GM18870 (cell line): ENCODE data around the gene MYLK.
A peak's percentile ranks its signal among the peaks of the same experiment; 100 is the strongest.

Source experiments
- ATAC-seq: cut with Tn5 transposase; IDR thresholded peaks from one replicate; pipeline ENCODE4 v1.9.1; 2021; ENCODE audit warnings: moderate library complexity; ENCODE audit not compliant: unreplicated experiment

The MYLK gene

DNA sequence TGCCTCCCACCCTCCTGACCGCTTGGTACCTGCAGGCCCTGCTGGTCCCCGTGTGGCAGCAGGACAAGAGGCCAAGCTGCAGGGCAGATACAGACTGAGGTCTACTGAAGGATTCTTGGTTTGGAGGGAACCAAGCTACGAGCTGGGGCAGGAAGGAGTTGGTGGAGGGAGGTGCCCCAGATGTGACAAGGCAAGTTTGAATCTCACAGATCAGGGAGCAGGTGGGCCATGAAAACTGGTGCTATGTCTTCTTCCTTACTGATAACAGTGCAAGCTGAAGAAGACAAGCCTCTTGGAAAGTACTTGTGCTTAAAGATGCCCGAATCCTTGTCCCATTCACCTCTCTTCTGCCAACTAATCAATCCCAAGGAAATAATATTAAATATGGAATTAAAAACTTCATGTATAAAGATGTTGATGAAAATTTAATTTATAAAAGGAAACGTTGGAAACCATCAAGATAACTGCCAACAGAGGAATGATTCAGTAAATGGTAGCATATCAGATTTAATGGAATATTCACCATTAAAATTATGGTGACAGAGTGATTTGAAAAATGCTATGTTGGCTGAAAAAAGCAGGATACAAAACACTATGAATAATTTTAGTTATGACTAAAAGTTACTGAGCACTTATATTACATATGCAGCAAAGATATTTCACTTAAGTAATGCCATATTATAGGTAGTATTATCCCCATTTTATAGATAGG, 107.9 kb downstream of the MYLK start:
- ATAC-seq = no peak

DNA sequence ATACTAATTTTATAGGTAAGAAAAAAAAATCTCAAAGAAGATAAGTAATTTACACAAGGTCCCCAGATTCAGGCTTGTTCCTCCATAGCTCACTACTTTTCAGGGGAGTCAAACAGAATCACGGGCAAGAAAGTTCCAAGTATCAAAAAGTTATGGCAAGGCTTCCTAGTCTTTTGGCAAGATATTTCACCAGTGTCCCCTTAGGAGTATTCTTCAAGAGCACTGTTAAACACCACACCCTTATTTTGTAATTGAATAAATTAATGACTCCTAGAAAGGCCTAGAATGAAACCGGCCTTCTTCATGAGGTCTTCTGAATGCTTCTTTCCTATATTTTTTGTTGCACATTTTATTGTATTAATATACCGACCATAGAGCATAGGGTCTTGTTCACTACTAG, 109.7 kb downstream of the MYLK start:
- ATAC-seq = no peak

DNA sequence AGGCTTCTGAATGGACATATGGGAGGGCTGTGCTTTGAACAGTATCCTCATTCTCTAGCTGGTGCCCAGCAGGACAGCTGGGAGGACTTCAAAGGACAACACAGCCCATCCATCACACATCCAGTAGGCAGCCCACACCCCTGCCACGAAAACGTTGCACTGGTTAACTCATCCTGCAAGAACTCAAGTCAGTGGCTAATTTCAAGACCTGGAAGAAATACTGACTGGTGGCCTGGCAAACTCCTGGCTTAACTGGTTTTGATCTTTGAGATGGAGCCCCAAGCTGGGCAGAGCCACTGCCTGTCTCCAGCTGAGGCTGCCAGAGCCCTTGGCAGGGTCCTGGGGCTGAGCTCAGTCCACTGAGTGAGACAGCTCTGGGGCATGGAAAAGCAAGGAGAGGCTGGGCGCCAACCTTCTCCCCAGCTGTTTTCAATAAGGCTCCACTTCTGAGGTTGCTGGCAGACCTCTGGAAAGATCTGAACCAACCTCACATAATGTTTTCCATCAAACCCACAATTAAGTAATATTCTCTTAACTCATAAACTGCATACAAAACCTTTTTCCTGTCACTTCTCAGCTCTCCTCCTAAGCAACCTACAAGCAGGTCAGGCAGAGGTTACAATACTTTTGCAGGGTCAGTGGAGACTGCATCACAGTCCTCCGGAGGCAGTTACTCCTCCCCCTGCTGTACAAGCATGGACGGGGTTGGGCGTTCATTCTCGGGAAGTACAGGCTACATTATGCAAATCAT, 110.3 kb downstream of the MYLK start:
- ATAC-seq = no peak

DNA sequence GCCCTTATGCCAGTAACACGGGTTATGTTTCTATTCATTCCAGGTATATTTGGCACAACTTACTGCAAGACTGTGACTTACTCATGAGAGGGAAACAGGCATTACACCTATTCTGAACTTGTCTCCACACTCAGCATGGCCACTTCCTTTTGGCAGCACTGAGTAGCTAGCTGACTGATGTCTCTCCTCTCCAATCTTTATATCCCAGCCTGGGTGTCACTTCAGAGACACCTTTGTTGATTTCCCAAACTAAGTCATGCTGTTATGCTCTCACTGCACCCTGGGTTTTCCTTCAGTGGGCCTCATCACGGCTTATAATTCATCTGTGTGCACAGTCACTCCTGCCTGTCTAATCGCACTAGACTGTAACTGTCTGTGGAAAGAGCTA, 114.8 kb downstream of the MYLK start:
- no peak for ATAC-seq

DNA sequence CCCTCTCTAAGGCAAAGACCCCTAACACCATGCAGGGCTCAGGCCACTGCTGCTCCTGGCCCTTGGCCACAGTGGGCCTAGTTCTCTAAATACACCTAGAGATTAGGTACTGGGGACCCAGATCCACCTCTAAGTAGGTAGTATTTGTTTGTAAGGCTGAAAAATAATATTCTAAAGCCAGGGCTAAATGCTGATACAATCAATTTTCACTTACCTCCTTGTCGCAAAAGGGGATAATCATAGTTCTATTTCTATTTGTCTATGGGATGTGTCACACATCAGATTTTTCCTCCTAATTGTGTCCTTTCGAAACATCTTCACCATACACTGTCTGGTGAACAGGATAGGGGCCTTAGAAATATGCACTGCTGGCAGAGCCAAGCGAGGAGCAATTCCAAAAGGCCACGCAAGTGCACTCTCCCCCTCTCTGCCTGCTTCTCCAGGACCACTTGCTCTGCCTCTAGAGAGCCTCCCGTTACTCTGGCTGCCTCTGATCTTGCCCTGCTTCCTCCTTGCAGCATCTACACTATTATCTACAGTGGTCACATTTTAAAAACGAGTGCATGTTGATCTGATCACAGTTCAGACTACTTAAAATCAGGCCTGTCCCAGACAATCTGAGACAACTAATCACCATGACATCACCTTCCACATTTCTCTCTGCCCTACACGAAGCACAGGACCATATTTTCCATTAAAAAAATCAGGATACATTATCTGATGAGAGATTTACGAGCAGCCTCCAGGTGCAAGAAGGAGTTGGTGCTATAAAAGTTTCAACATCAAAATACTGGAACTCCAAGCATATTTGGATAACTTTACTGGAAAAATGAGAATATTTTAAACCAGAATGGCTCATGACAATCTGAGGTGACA, 115.4 kb downstream of the MYLK start:
- ATAC-seq = no peak

DNA sequence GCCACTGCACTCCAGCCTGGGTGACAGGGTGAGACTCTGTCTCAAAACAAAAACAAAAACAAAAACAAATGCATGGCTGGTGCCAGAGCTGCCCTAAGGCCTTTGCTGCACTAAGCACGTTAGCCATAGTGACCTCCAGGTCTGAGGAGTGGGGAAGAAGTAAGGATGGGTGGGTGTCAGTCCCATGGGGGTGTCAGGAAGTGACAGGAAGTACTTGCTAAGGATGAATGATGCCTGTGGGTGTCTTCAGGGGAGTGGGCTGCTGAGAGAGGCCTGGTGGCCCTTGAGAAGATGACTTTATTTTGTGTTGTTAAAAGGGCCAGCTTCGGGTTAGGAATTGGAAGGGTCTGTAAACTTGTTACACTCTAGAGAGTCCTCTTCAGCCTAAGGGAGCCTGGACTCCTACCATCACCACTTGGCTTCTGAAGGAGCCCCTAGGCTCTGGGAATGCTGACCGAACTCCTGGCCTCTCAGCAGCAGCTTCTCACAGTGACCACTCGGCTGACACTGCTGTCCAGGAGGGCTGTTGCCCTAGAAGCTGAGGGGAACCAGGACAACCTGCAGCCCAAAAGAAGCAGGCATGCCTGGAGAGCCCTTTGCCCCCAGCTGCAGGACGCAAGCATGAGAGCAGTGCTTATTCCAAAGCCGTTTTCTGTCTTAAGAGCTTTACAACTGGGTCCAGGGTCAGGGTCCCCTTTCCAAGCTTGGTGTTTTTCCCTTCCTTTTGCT, 116.4 kb downstream of the MYLK start:
- ATAC-seq = no peak

DNA sequence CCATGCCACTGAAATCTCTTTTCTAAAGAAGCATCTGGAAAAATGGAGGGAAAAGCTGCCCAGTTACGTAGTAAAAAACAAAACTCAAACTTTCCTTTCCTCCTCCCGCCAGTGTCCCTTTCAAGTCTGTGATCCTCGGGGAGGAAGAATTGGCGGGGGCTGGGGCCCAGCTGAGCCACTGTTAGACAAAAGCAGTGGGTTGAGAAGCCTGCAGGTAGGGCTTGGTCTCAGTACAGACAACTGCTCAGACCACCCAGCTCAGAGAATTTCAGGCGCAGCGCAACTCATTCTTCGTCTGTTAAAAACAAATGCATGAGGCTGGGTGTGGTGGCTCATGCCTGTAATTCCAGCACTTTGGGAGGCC, 117.1 kb downstream of the MYLK start:
- no peak for ATAC-seq

DNA sequence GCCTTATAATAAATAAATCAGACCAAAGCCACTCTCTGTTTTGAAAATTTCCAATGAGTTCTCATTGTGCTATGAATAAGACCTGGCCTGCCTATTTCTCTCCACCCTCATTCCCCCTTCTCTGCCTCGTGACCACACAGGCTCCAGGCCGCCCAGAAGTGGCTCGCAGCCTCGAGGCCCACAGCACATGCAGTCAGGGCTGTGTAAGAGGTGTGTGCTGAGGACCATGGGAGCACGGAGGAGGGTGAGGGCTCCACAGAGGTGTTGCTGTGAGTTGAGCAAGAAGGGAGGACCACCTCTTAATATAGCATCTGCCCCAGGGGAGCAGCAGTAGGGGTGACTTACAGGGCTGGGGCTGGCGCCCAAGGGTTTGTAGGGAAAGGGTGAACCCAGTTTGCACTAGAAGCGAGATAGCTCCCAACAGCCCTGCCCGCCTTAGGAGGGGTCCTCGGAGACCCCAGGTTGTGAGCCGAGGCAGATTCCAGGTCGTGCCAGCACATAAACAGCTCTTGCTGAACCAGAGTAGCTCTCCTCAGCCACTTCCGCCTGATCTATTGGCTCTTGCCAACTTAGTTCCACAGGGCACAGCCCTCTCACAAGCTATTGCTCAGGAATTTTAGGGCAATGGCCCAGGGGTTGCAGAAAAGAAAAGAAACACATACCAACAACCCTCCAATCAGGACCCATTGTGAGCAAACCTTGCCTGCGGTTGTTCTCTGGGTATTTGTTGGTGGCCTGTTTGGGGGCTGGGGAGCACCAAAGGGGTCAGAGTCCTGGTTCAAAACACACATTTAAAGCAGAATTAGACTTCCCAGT, 117.7 kb downstream of the MYLK start:
- no peak for ATAC-seq

DNA sequence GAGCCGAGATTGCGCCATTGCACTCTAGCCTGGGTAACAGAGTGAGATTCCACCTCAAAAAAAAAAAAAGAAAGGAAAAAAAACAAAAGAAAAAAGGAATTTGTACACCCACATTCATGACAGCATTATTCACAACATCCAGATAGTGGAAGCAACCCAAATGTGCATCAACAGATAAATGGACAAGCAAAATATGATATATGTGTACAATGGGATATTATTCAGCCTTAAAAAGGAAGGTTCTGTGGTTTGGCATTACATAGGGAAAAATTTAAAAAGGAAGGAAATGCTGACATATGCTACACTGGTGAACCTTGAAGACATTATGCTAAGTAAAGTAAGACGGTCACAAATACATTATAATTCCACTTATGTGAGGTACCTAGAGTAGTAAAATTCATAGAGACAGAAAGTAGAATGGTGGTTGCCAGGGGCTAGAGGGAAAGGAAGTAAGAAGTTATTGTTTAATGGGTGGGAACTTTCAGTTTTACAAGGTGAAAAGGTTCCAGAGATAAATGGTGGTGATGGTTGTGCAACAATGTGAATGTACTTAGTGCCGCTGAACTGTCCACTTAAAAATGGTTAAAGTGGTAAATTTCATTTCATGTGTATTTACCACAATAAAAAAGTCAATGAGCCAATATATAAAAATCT, 118.5 kb downstream of the MYLK start:
- peak; percentile 76 for ATAC-seq

DNA sequence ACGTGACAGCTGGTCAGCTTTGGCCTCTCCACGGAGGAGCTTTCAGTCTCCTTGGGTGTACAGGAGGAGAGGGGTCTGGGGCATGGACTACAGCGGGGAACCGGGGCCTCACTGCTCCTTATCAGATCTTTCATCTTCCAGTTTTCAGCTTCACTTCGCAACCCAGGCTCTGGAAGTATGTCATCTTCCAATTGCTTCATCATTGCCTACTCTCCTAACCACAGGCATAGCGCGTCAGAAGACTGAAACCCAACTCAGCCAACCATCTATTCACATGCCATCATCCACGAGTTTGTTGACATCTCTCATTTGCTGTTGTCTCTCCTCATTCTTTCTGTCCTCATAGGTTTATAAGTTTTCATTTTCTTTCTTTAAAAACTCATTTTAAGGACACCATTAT, 119.5 kb downstream of the MYLK start:
- no peak for ATAC-seq

DNA sequence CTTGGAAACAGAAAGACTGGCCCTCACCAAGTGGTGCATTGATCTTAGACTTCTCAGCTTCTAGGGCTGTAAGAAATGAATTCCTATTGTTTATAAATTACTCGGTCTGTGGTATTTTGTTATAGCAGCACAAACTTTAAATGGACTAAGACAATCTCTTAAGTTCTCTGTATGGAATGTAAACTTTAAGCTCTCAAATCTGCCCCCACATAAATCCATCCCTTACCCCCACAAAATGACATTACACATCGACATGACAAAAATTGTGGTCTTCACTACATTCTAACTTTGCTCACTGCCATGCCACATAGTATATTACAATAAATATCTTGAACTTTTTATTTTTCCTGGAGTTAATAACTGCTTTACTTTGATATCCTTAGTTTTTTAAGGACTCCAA, 121.3 kb downstream of the MYLK start:
- ATAC-seq = no peak

DNA sequence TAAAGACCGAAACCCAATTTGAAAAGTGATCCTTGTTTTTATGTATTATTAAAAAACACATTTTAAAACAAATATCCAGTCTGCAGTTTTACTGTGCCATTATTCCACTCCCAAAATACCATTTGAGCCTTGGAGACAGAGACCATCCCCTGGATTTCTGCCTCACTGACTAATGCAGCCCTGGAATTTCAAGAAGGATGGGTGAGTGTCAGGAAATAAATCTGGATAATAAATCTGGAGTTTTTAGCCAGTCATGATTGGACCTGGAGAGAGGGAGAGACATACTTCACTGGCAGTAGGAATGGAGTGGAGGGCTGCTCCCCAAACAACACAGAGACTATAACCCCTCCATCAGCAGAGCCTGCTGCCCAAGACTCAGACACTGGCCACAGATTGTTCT, 123.3 kb downstream of the MYLK start:
- no peak for ATAC-seq

DNA sequence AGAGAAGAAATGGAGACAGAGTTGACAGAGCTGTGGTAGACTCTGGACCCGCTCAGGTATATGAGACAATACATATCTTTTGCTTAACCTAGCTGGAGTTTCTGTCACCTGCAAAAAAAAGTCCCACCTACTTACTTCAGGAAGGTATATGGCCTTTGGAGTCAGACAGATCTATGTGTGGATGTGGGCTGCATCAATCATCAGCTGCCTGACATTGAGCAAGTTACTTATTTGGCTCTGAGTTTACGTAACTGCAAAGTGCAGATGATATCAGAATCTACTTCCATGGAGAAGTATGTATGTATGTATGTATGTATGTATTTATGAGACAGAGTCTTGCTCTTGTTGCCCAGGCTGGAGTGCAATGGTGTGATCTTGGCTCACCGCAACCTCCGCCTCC, 124.3 kb downstream of the MYLK start:
- ATAC-seq = no peak

DNA sequence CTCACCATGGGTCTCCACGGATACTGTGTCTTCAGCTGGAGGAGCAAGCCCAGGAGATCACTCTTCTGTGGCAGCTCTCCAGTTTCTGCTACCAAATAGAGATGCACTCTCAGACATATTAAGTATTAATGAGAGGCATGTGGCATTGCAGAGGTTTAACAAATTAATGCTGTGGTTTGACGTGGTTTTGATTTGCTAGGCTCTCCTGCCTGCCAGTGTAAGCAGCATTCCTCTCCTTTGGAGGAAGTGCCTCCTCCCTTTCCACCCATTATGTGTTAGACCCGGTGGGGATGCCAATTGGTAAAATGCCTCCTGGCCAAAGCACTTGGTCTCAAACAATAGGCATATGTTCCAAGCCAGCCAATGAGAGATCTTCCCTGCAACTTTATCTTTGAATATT, 124.8 kb downstream of the MYLK start:
- no peak for ATAC-seq

DNA sequence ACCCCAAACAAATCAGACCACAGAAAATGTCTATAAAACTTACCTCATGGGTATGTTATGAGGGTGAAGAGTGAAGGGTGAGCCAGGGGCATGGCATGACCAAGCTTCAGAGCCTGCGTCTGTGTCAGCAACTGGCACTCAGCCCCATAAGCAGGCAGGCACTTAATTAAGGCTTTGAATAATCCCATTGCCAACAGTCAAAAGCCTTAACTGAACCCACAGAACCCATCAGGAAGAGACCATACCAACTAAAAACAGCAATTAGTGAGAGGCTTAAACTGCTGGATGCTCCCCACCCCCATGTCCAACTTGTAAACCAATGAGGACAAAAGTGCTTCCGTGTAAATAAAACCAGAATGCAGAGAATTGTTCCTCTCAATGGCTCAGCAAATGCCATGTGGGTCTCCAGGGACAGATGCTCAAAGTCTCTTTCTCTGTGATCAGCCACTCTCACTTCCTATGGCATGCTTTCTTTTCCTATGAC, 126.0 kb downstream of the MYLK start:
- ATAC-seq = no peak

DNA sequence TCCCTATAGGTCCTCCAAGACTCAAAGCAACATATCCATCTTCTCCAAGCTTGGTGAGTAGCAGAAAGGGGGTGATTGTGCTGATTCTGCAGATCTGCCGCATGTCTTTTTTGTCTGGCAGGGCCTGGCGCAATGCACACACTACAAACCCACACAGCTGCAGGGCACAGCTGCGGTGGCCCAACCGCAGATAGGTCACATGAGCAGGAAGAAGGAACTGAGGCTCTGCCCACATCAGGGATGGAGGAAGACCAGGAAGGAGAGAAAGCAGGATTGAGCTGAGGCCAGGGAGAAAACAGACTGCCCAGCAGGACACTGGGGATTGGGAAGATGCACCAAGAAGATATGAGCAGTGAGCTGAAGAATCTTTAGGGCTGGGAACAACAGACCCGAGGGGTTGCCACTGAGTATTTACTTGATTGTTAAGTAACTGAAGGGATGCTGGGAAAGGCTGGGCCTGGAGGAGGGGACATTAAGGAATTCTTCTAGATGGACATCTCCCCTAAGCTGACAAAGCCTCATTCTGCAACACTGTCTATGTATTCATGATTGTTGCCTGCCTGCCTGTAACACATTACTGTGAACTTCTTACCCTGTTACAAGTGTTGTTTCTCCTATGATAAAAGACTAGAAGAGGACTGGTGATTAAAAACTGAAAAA, 126.7 kb downstream of the MYLK start:
- no peak for ATAC-seq

DNA sequence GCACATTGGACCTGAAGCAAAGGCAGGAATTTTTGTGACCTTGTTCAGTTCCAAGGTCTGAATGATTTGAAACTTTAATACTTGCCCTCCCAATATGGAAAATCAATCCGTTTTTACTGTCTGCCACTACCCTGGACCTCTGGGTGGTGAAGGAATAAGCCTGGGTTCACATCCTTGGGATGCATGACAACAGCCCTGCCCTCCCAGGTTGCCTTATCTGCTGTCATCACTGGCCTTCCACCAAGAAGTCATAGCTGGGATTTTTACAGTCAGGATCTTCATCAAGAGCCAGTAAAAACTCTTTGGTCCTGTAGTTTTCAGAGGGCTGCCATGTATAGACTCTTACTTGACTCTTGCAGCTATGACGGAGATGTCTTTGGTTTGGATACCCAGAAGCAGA, 128.6 kb downstream of the MYLK start:
- ATAC-seq = no peak

DNA sequence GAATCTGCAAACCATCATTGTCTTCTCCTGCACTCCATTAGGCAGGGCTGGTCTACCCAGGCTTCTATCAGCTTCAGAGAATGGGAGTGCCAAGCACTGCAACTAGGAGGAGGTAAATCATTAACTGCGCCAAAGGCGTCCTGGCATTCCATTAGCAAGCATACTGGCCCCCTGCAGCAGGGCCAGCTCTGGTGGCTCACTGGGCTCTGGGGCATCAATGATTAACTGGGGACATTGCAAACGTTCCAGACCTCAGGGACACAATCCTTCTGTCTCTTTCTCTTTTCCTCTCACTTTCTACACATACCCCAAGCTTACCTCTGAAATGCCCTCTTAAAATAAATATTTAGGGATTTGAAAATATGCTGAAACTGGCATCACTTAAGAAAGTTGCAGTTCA, 129.0 kb downstream of the MYLK start:
- no peak for ATAC-seq

DNA sequence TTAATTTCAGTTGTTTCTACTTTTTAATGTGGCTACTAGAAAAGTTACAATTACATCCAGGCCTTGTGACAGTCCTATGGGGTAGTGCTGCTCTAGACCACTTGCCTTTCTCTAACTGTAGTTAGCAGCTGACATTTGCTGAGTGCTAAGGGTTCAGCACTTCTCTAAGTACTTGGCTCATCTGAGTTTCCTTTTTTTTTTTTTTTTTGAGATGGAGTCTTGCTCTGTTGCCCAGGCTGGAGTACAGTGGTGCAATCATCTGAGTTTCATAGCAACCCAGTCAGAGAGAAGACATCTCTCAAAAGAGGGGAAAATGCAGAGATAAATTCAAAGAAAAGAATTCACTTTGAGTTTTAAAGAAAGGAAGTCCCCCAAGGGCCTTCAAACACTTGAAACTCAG, 130.8 kb downstream of the MYLK start:
- no peak for ATAC-seq
